ENCODE results near the gene NUBP1.

The NUBP1 gene

DNA sequence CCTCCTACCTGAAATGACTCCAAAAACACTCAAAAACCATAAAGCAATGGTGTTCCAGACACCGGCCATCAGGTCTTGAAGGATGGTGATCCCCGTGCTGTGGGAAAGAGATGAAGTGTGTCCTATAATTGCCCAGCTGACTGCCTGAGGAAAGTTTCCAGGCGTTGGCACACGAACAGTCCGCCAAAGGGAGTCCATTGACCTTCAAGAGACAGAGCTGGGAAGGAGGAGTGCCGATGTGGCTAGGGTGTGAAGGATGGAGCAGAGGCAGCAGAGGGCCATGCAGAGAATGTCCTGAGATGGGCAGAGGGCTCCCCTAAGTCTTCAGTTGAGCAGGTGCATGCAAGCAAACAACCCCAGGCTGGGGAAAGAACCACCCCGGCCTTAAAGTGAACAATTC is 11.9 kb upstream of the NUBP1 start:
- Histone ChIP-seq H3K79me1 (replicated peaks; ENCODE audit: low read length, poor library complexity, severe bottlenecking) (no peaks in the 10 kb centered on the region), H2AFZ (ENCODE audit: low read depth, low read length) (no peak overlapping the region), H3K9me3 (ENCODE audit: control insufficient read depth, low read length) (peaks cover 4% of the 10 kb centered on the region), H3K4me3 (ENCODE audit: insufficient read depth in 1 of 2, low read depth in 1 of 2, low read length in 2 of 2) (no peak overlapping the region), H2AK5ac (ENCODE audit: low read length, severe bottlenecking) (no peak overlapping the region), H3K27ac (ENCODE audit: low read length, poor library complexity, severe bottlenecking) (no peak overlapping the region), H4K8ac (ENCODE audit: low read length) (no peak overlapping the region), H3K27me3 (ENCODE audit: control insufficient read depth in 1 of 2, insufficient read depth in 1 of 2, low read length in 2 of 2) (peaks cover 0 to 11% of the 10 kb centered on the region in 2 experiments), H2BK12ac (ENCODE audit: low read length in 2 of 2) (no peak overlapping the region), H3K23ac (ENCODE audit: low read length in 2 of 2) (no peak overlapping the region), H4K91ac (ENCODE audit: low read length) (no peak overlapping the region), H2BK120ac (ENCODE audit: low read depth, low read length) (no peak overlapping the region), H3K36me3 (ENCODE audit: control insufficient read depth in 1 of 2, insufficient read depth in 2 of 2, low read depth in 1 of 2, low read length in 2 of 2) (no peaks in the 10 kb centered on the region), H3K9ac (ENCODE audit: low read length) (no peak overlapping the region), H3K18ac (ENCODE audit: low read depth in 1 of 2, low read length in 2 of 2) (no peak overlapping the region), H3K4ac (ENCODE audit: low read depth in 1 of 2, low read length in 2 of 2) (no peak overlapping the region), H2BK15ac (ENCODE audit: low read depth, poor library complexity, severe bottlenecking) (no peak overlapping the region), H2BK5ac (ENCODE audit: low read depth, low read length, poor library complexity, severe bottlenecking) (no peak overlapping the region), H3K4me1 (ENCODE audit: control insufficient read depth, insufficient read depth, low read depth, low read length) (peaks cover 3% of the 10 kb centered on the region), H3K4me2 (ENCODE audit: low read length, poor library complexity, severe bottlenecking) (no peak overlapping the region), H3K14ac (ENCODE audit: low read length in 2 of 2) (no peak overlapping the region)
- 93% methylated on average over 7 of the region's 7 CpGs for WGBS
- no peak for DNase-seq

DNA sequence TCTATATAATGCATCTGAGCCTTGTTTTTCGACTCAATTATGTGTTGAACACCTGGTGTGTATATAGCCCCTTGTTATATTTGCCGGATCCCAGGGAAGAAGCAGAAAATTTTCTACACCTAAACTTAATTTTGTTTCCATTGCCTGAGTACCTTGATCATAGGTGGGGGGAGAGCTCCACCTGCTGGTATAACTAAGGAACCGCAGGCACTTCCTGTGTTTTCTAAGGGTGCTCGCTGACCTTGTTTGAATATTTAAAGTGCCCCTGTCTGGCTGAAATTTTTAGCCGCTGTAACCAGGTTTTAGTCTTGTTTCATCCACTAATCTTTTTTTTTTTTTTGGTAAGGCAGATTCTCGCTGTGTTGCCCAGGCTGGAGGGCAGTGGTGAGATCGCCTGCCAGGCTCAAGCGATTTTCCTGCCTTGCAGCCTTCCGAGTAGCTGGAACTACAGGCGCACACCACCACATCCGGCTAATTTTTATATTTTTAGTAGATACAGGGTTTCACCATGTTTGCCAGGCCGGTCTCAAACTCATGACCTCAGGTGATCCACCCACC is 6.5 kb upstream of the NUBP1 start:
- peaks cover 4% of the 10 kb centered on the region for H3K9me3 ChIP-seq (ENCODE audit: control insufficient read depth, low read length)
- H3K27ac ChIP-seq (ENCODE audit: low read length, poor library complexity, severe bottlenecking), result no peak overlapping the region
- no peak overlapping the region for H2BK120ac ChIP-seq (ENCODE audit: low read depth, low read length)
- no peak overlapping the region for H2BK5ac ChIP-seq (ENCODE audit: low read depth, low read length, poor library complexity, severe bottlenecking)
- no peak overlapping the region for H3K18ac ChIP-seq (ENCODE audit: low read depth in 1 of 2, low read length in 2 of 2)
- H3K14ac ChIP-seq (ENCODE audit: low read length in 2 of 2), result no peak overlapping the region
- 44% methylated on average over 9 of the region's 12 CpGs for WGBS
- H3K4me2 ChIP-seq (ENCODE audit: low read length, poor library complexity, severe bottlenecking), result no peak overlapping the region
- no peak overlapping the region for H3K23ac ChIP-seq (ENCODE audit: low read length in 2 of 2)
- no peak overlapping the region for H3K4me3 ChIP-seq (ENCODE audit: insufficient read depth in 1 of 2, low read depth in 1 of 2, low read length in 2 of 2)
- peaks cover 6% of the 10 kb centered on the region for H3K4me1 ChIP-seq (ENCODE audit: control insufficient read depth, insufficient read depth, low read depth, low read length)
- H3K4ac ChIP-seq (ENCODE audit: low read depth in 1 of 2, low read length in 2 of 2), result no peak overlapping the region
- DNase-seq, result peak; percentile 68
- H3K79me1 ChIP-seq (replicated peaks; ENCODE audit: low read length, poor library complexity, severe bottlenecking), result no peaks in the 10 kb centered on the region
- H2AFZ ChIP-seq (ENCODE audit: low read depth, low read length), result no peak overlapping the region
- H4K8ac ChIP-seq (ENCODE audit: low read length), result peak overlapping the region; percentile 30
- no peak overlapping the region for H2BK12ac ChIP-seq (ENCODE audit: low read length in 2 of 2)
- no peak overlapping the region for H2BK15ac ChIP-seq (ENCODE audit: low read depth, poor library complexity, severe bottlenecking)
- H4K91ac ChIP-seq (ENCODE audit: low read length), result no peak overlapping the region
- no peaks in the 10 kb centered on the region for H3K27me3 ChIP-seq (ENCODE audit: control insufficient read depth in 1 of 2, insufficient read depth in 1 of 2, low read length in 2 of 2)
- H3K36me3 ChIP-seq (ENCODE audit: control insufficient read depth in 1 of 2, insufficient read depth in 2 of 2, low read depth in 1 of 2, low read length in 2 of 2), result no peaks in the 10 kb centered on the region
- H3K9ac ChIP-seq (ENCODE audit: low read length), result peak overlapping the region; percentile 74
- no peak overlapping the region for H2AK5ac ChIP-seq (ENCODE audit: low read length, severe bottlenecking)

DNA sequence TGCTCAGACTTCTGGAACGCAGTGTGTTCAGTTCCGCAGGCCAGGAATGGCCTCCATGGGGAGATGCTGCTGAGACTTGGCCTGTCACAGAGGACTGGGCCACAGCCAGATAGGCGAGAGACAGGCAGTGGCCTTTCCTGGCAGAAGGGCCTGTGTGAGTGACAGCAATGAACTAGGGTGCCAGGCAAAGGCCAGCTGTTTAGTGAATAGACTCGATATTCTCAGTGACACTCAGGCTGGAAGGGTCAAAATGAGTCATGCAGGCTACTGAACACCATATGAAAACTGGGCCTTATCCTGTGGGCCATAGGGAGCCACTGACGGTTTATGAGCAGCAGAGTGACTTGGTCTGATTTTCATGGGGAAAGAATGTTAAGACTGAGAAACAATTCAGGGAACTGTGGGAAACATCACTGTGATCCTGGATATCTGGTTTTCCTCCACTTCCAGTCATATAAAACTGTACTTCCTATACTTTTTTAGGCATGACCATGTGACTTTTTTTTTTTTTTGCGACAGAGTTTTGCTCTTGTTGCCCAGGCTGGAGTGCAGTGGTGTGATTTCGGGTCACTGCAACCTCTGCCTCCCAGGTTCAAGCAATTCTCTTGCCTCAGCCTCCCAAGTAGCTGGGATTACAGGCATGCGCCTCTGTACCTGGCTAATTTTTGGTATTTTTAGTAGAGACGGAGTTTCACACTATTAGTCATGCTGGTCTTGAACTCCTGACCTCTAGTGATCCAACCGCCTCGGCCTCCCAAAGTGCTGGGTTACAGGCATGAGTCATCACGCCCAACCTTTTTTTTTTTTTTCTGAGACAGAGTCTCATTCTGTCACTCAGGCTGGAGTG is 5.2 kb upstream of the NUBP1 start:
- no peak overlapping the region for H3K27ac ChIP-seq (ENCODE audit: low read length, poor library complexity, severe bottlenecking)
- no peak overlapping the region for H2AFZ ChIP-seq (ENCODE audit: low read depth, low read length)
- no peak overlapping the region for H2AK5ac ChIP-seq (ENCODE audit: low read length, severe bottlenecking)
- peak overlapping the region; percentile 86 for H4K8ac ChIP-seq (ENCODE audit: low read length)
- H3K4me1 ChIP-seq (ENCODE audit: control insufficient read depth, insufficient read depth, low read depth, low read length), result peaks cover 6% of the 10 kb centered on the region
- 28% methylated on average over 10 of the region's 12 CpGs for WGBS
- no peaks in the 10 kb centered on the region for H3K27me3 ChIP-seq (ENCODE audit: control insufficient read depth in 1 of 2, insufficient read depth in 1 of 2, low read length in 2 of 2)
- H3K79me1 ChIP-seq (replicated peaks; ENCODE audit: low read length, poor library complexity, severe bottlenecking), result no peaks in the 10 kb centered on the region
- no peaks in the 10 kb centered on the region for H3K9me3 ChIP-seq (ENCODE audit: control insufficient read depth, low read length)
- H3K9ac ChIP-seq (ENCODE audit: low read length), result peak overlapping the region; percentile 74
- no peak overlapping the region for H3K4me3 ChIP-seq (ENCODE audit: insufficient read depth in 1 of 2, low read depth in 1 of 2, low read length in 2 of 2)
- H3K14ac ChIP-seq (ENCODE audit: low read length in 2 of 2), result no peak overlapping the region
- H2BK5ac ChIP-seq (ENCODE audit: low read depth, low read length, poor library complexity, severe bottlenecking), result no peak overlapping the region
- H4K91ac ChIP-seq (ENCODE audit: low read length), result peak overlapping the region; percentile 70
- no peaks in the 10 kb centered on the region for H3K36me3 ChIP-seq (ENCODE audit: control insufficient read depth in 1 of 2, insufficient read depth in 2 of 2, low read depth in 1 of 2, low read length in 2 of 2)
- no peak overlapping the region for H3K4me2 ChIP-seq (ENCODE audit: low read length, poor library complexity, severe bottlenecking)
- no peak overlapping the region for H2BK15ac ChIP-seq (ENCODE audit: low read depth, poor library complexity, severe bottlenecking)
- no peak overlapping the region for H3K4ac ChIP-seq (ENCODE audit: low read depth in 1 of 2, low read length in 2 of 2)
- H3K23ac ChIP-seq (ENCODE audit: low read length in 2 of 2), result no peak overlapping the region
- peak overlapping the region; percentile 32 to 59 for H2BK12ac ChIP-seq (ENCODE audit: low read length in 2 of 2)
- peak overlapping the region; percentile 5 to 67 for H3K18ac ChIP-seq (ENCODE audit: low read depth in 1 of 2, low read length in 2 of 2)
- H2BK120ac ChIP-seq (ENCODE audit: low read depth, low read length), result no peak overlapping the region
- DNase-seq, result peak; percentile 89

DNA sequence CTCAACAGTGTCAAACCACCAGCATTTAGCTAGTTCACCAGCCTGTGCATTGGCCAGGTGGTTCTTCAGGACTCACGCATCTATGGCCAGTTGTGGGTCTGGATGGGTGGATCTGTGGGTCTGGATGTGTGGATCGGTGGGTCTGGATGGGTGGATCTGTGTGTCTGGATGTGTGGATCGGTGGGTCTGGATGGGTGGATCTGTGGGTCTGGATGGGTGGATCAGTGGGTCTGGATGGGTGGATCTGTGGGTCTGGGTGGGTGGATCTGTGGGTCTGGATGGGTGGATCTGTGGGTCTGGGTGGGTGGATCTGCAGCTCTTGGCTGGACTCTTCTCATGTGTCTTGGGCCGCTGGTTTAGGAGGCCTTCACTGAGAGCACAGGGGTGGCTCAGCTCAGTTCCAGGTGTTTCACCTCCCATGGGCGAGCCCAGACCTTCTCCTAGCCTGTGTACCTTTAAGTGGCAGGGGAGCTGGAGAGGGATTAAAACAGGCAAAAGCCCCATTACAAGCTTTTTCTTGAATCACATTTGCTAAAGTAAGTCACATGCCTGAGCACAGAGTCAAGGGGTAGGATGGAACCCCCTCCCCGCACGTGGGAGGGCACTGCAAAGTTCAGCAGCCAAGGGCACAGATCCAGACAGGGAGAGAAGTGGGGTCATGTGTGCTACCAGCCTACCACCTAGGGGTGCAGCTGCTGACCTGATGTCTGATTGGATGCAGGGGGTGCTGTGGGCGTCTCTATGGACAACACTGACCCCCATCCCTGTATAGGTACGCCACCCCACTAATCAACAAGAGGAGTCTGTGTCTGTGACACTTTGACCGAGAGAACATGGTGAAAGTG is 3.4 kb upstream of the NUBP1 start:
- no peak overlapping the region for H2BK15ac ChIP-seq (ENCODE audit: low read depth, poor library complexity, severe bottlenecking)
- H3K9ac ChIP-seq (ENCODE audit: low read length), result no peak overlapping the region
- no peak for DNase-seq
- peak overlapping the region; percentile 23 for H4K91ac ChIP-seq (ENCODE audit: low read length)
- H3K4me2 ChIP-seq (ENCODE audit: low read length, poor library complexity, severe bottlenecking), result no peak overlapping the region
- H2BK5ac ChIP-seq (ENCODE audit: low read depth, low read length, poor library complexity, severe bottlenecking), result no peak overlapping the region
- H3K27ac ChIP-seq (ENCODE audit: low read length, poor library complexity, severe bottlenecking), result no peak overlapping the region
- WGBS, result 97% methylated on average over 10 of the region's 10 CpGs
- no peak overlapping the region for H2AFZ ChIP-seq (ENCODE audit: low read depth, low read length)
- no peaks in the 10 kb centered on the region for H3K27me3 ChIP-seq (ENCODE audit: control insufficient read depth in 1 of 2, insufficient read depth in 1 of 2, low read length in 2 of 2)
- H2AK5ac ChIP-seq (ENCODE audit: low read length, severe bottlenecking), result no peak overlapping the region
- H3K14ac ChIP-seq (ENCODE audit: low read length in 2 of 2), result no peak overlapping the region
- H2BK120ac ChIP-seq (ENCODE audit: low read depth, low read length), result no peak overlapping the region
- H4K8ac ChIP-seq (ENCODE audit: low read length), result no peak overlapping the region
- no peaks in the 10 kb centered on the region for H3K9me3 ChIP-seq (ENCODE audit: control insufficient read depth, low read length)
- no peak overlapping the region for H3K4me3 ChIP-seq (ENCODE audit: insufficient read depth in 1 of 2, low read depth in 1 of 2, low read length in 2 of 2)
- H3K4ac ChIP-seq (ENCODE audit: low read depth in 1 of 2, low read length in 2 of 2), result no peak overlapping the region
- H3K36me3 ChIP-seq (ENCODE audit: control insufficient read depth in 1 of 2, insufficient read depth in 2 of 2, low read depth in 1 of 2, low read length in 2 of 2), result no peaks in the 10 kb centered on the region
- H3K23ac ChIP-seq (ENCODE audit: low read length in 2 of 2), result no peak overlapping the region
- no peaks in the 10 kb centered on the region for H3K79me1 ChIP-seq (replicated peaks; ENCODE audit: low read length, poor library complexity, severe bottlenecking)
- peak overlapping the region; percentile 24 to 86 for H2BK12ac ChIP-seq (ENCODE audit: low read length in 2 of 2)
- no peak overlapping the region for H3K18ac ChIP-seq (ENCODE audit: low read depth in 1 of 2, low read length in 2 of 2)
- peaks cover 9% of the 10 kb centered on the region for H3K4me1 ChIP-seq (ENCODE audit: control insufficient read depth, insufficient read depth, low read depth, low read length)

Data from mesenchymal stem cell (in vitro differentiated cells and primary cell).